Uterus (tissue), 4 donors: ENCODE measurements around the gene MOB3B. TPM values are rescaled to one million over a fixed set of nuclear protein-coding genes. Genes with fewer than 3 reads are reported as not detected.

Source experiments
- DNase-seq, 2 donors: peaks; one replicate each; pipeline ENCODE4 v3.0.0-alpha.2; 2019 to 2020
- H3K27ac ChIP-seq, 2 donors: fragments of 200-600 bp; sonication (generic); 1 replicate in 1 of 2; 2 replicates in 1 of 2; pipeline ENCODE4 v1.5.1; 2016 to 2018
- H3K27me3 ChIP-seq, 2 donors: fragments of 200-600 bp; sonication (generic); one replicate each; pipeline ENCODE4 v1.5.1; 2018 to 2019; ENCODE audit warnings: control low read depth in 1 of 2
- H3K36me3 ChIP-seq, 2 donors: fragments of 200-600 bp; sonication (generic); one replicate each; pipeline ENCODE4 v1.5.1; 2019; ENCODE audit warnings: control low read depth in 1 of 2
- H3K4me1 ChIP-seq, 2 donors: fragments of 200-600 bp; sonication (generic); one replicate each; pipeline ENCODE4 v1.5.1; 2018 to 2019; ENCODE audit warnings: control low read depth in 1 of 2
- H3K4me3 ChIP-seq, 2 donors: fragments of 200-600 bp; sonication (generic); 1 replicate in 1 of 2; 2 replicates in 1 of 2; pipeline ENCODE4 v1.5.1; 2018 to 2019; ENCODE audit warnings: mild to moderate bottlenecking in 1 of 2
- H3K9me3 ChIP-seq, 2 donors: fragments of 200-600 bp; sonication (generic); one replicate each; pipeline ENCODE4 v1.5.1; 2019; ENCODE audit warnings: control low read depth in 1 of 2
- CTCF ChIP-seq, 4 experiments: fragments of 200-600 bp in 2 of 4; fragments of 450-650 bp in 2 of 4; sonication (generic) in 2 of 4; IDR thresholded peaks; one replicate each; pipeline ENCODE4 v1.5.1; 2016 to 2019; ENCODE audit warnings: antibody characterized with exemption in 4 of 4, mild to moderate bottlenecking in 2 of 4, moderate library complexity in 1 of 4
- POLR2A ChIP-seq, 2 donors: fragments of 450-650 bp; IDR thresholded peaks; one replicate each; pipeline ENCODE4 v1.6.1; 2016; ENCODE audit warnings: antibody characterized with exemption in 2 of 2, mild to moderate bottlenecking in 1 of 2, moderate library complexity in 1 of 2
- intact Hi-C: fragments of 100-400 bp; cut with DNase I; formaldehyde crosslinking; loops from one replicate; pipeline ENCODE4 v1.15.1; 2023; ENCODE audit warnings: low total_unique reads
- total RNA-seq, 4 donors: library from RNA; depleted of rRNA in 3 of 4; stranded (reverse); fragments of >200 nt in 3 of 4; gene quantifications; one replicate each; pipeline versions ENCODE4 v1.1.0 to v1.2.4, GENCODE V29; 2014 to 2023
- donor health status: DM: yes; HTN: yes; CAD: no.

Gene MOB3B
- total RNA-seq, 4 donors from 2014 or later = 2.0 to 34.4 (median 12.6) TPM

- H3K9me3 ChIP-seq = no peaks in the 10 kb centered on the region
- DNase-seq = no peak
- H3K36me3 ChIP-seq = no peaks in the 10 kb centered on the region
- no peaks in the 10 kb centered on the region for H3K27me3 ChIP-seq
- H3K4me3 ChIP-seq = no peak overlapping the region
- H3K4me1 ChIP-seq = peaks cover 0 to 6% of the 10 kb centered on the region in 2 donors
- intact Hi-C loops = no loop called here
- no peak overlapping the region for H3K27ac ChIP-seq
- TF ChIP-seq CTCF (IDR thresholded peaks at IDR 0.05) = no peak
- no peak for TF ChIP-seq POLR2A (IDR thresholded peaks at IDR 0.05)
These were observed 17.8 kb downstream of the MOB3B start for GRCh38 chr9:27511771-27512170.

DNA sequence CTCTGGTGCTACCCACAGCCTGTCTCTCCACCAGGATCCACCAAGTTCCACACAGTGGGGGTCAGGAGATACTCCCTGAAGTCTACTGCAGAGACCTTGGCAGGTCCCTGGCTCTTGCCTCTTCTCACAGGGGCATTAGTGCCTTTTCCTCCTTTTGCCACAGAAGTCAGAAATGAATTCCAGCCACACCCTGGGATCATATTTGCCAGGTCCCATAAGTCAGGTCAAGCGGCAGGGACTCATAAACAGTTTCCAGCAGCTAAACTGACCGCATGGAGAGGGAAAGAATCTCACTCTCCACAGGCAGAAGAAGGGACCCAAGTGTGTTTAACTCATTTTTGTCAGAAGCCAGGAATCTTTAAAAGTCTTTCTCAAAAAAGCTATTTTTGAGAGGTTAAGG, 18.8 kb downstream of the MOB3B start:
- H3K4me1 ChIP-seq = peaks cover 0 to 6% of the 10 kb centered on the region in 2 donors
- H3K27me3 ChIP-seq = no peaks in the 10 kb centered on the region
- no peaks in the 10 kb centered on the region for H3K9me3 ChIP-seq
- no peak overlapping the region for H3K27ac ChIP-seq
- no peak for DNase-seq
- H3K4me3 ChIP-seq = no peak overlapping the region
- TF ChIP-seq CTCF (IDR thresholded peaks at IDR 0.05) (no peak), POLR2A (IDR thresholded peaks at IDR 0.05) (no peak)
- no peaks in the 10 kb centered on the region for H3K36me3 ChIP-seq
- intact Hi-C loops = no loop called here

DNA sequence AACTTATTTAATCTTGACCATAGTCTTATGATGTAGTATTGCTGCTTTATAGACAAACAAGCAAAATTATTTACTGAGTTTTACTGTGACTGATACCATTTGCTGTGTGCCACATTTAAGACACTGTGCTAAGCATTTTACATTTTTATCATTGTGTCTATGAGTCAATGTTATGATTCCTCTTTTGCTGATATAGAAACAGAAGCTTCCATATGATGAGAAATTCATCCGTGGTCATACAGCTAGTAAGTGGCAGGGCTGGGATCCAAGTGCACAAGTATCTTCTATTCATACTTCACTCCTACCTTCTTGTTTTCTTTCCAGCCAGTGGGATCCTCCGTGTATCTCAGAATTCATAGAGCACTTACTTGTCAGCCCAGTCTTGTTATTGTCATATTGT, 22.6 kb downstream of the MOB3B start:
- Histone ChIP-seq H3K4me1 (no peaks in the 10 kb centered on the region), H3K9me3 (no peaks in the 10 kb centered on the region), H3K27me3 (no peaks in the 10 kb centered on the region), H3K36me3 (no peaks in the 10 kb centered on the region), H3K27ac (no peak overlapping the region), H3K4me3 (no peak overlapping the region)
- no peak for TF ChIP-seq POLR2A (IDR thresholded peaks at IDR 0.05)
- TF ChIP-seq CTCF (IDR thresholded peaks at IDR 0.05) = no peak
- no peak for DNase-seq
- intact Hi-C loops = no loop called here

GRCh38 chr9:27505744-27506161, 23.9 kb downstream of the MOB3B start:
- intact Hi-C loops = no loop called here
- DNase-seq = no peak
- Histone ChIP-seq H3K27me3 (no peaks in the 10 kb centered on the region), H3K36me3 (no peaks in the 10 kb centered on the region), H3K4me3 (no peak overlapping the region), H3K27ac (no peak overlapping the region), H3K9me3 (no peaks in the 10 kb centered on the region), H3K4me1 (no peaks in the 10 kb centered on the region)
- TF ChIP-seq POLR2A (IDR thresholded peaks at IDR 0.05) = no peak
- TF ChIP-seq CTCF (IDR thresholded peaks at IDR 0.05) = no peak

DNA sequence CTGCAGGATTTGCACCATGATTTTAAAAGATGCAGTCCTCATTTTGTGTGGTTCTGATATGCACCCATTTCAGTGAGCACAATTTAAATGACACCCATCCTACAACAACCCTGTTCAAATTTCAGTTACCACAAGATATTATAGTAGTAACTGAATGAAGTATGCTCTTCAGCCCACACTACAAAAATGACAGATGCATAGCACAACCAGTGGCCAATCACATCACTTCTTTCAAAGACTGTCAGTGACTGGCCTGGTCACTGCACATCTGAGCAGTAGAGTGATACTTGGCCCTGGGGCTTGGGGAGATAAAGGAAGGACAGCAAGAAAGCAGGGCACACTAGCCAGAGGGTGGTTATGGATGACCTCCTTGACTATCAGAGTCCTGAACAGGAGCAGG, 25.4 kb downstream of the MOB3B start:
- Histone ChIP-seq H3K36me3 (no peaks in the 10 kb centered on the region), H3K4me3 (no peak overlapping the region), H3K27me3 (no peaks in the 10 kb centered on the region), H3K4me1 (no peaks in the 10 kb centered on the region), H3K27ac (no peak overlapping the region), H3K9me3 (no peaks in the 10 kb centered on the region)
- intact Hi-C loops = no loop called here
- TF ChIP-seq CTCF (IDR thresholded peaks at IDR 0.05) (no peak), POLR2A (IDR thresholded peaks at IDR 0.05) (no peak)
- DNase-seq = no peak
